GM06990 (cell line): ENCODE measurements around the gene FBXL2.

ENCODE experiments used
- DNase-seq: peaks from one replicate; pipeline ENCODE4 v3.0.0-alpha.2; 2011; ENCODE audit not compliant: insufficient read length; ENCODE audit errors: extremely low read depth
- H3K27me3 ChIP-seq: replicated peaks from 2 replicates; pipeline ENCODE4 v1.6.0; 2011; ENCODE audit warnings: low read length; ENCODE audit not compliant: control insufficient read depth, insufficient read depth
- H3K36me3 ChIP-seq: 2 replicates; pipeline ENCODE4 v1.5.1; 2011; ENCODE audit warnings: low read length; ENCODE audit not compliant: control insufficient read depth, insufficient read depth
- H3K4me3 ChIP-seq: replicated peaks from 2 replicates; pipeline ENCODE4 v1.5.1; 2011; ENCODE audit warnings: low read depth, mild to moderate bottlenecking, control low read depth, low read length
- CTCF ChIP-seq: IDR thresholded peaks from 2 replicates; pipeline ENCODE4 v1.5.1; 2011; ENCODE audit warnings: low read length, control low read depth, mild to moderate bottlenecking, inconsistent platforms; ENCODE audit not compliant: insufficient read depth, poor library complexity, severe bottlenecking

FBXL2 gene

GRCh38 chr3:33363113-33363800 lies 86.0 kb downstream of the FBXL2 start:
- no peak for DNase-seq
- Histone ChIP-seq H3K4me3 (no peak overlapping the region), H3K27me3 (no peaks in the 10 kb centered on the region; the same call in 1 of the 2 replicates), H3K36me3 (no peaks in the 10 kb centered on the region)
- TF ChIP-seq CTCF: no peak

- DNase-seq: no peak
- Histone ChIP-seq H3K27me3 (no peaks in the 10 kb centered on the region; the same call in 1 of the 2 replicates), H3K36me3 (no peaks in the 10 kb centered on the region), H3K4me3 (no peak overlapping the region)
- TF ChIP-seq CTCF: no peak
Observed at GRCh38 chr3:33364060-33364459, 86.8 kb downstream of the FBXL2 start.

GRCh38 chr3:33364531-33365128 lies 87.4 kb downstream of the FBXL2 start:
- no peak for TF ChIP-seq CTCF
- Histone ChIP-seq H3K4me3 (no peak overlapping the region), H3K36me3 (no peaks in the 10 kb centered on the region), H3K27me3 (no peaks in the 10 kb centered on the region; the same call in 1 of the 2 replicates)
- no peak for DNase-seq

- no peak overlapping the region for H3K4me3 ChIP-seq
- peak; percentile 89 for TF ChIP-seq CTCF
- DNase-seq: no peak
- no peaks in the 10 kb centered on the region for H3K36me3 ChIP-seq
- H3K27me3 ChIP-seq: no peaks in the 10 kb centered on the region
Observed at GRCh38 chr3:33372218-33373081, 95.2 kb downstream of the FBXL2 start.

GRCh38 chr3:33373082-33373437 lies 95.8 kb downstream of the FBXL2 start:
- Histone ChIP-seq H3K27me3 (no peaks in the 10 kb centered on the region), H3K4me3 (no peak overlapping the region), H3K36me3 (no peaks in the 10 kb centered on the region)
- DNase-seq: no peak
- no peak for TF ChIP-seq CTCF
